Caco-2 (cell line): ENCODE data around the gene SLC13A5. TPM values are rescaled to one million over a fixed set of nuclear protein-coding genes. Genes with fewer than 3 reads are reported as not detected.
"Not testable (repeated sequence)": the region's sequence is repeated elsewhere in the genome, so short reads cannot be mapped to it uniquely, and the experiment has no call there.

Experiments used
- BruUV-seq: library from RNA; stranded (reverse); fragments of 400-500 nt; replicated peaks from 2 replicates; lab custom pipeline; 2021; lab: Mats Ljungman, UMichigan
- CTCF ChIA-PET: fragments of 300-600 bp; sonication (Branson Sonifier 250); formaldehyde crosslinking; loops from one replicate; lab custom pipeline; 2022; ENCODE audit warnings: antibody characterized with exemption; lab: Charles Lee
- POLR2A ChIA-PET: fragments of 300-600 bp; sonication (Branson Sonifier 250); formaldehyde crosslinking; loops from one replicate; lab custom pipeline; 2022; ENCODE audit warnings: antibody characterized with exemption; lab: Charles Lee
- DNase-seq, 2 experiments: peaks; one replicate each; pipeline versions ENCODE4 v3.0.0 to v3.0.0-alpha.2; 2020 to 2022
- H3K27me3 ChIP-seq: replicated peaks from 2 replicates; pipeline ENCODE4 v1.6.0; 2011; ENCODE audit warnings: low read length; ENCODE audit not compliant: control insufficient read depth, insufficient read depth
- H3K36me3 ChIP-seq: 2 replicates; pipeline ENCODE4 v1.5.1; 2011; ENCODE audit warnings: low read length; ENCODE audit not compliant: control insufficient read depth, insufficient read depth
- H3K4me1 ChIP-seq: fragments of 250-450 bp; sonication (Bioruptor Pico); 2 replicates; pipeline ENCODE4 v1.5.1; 2020; ENCODE audit warnings: mild to moderate bottlenecking
- H3K4me3 ChIP-seq: 2 replicates; pipeline ENCODE4 v1.5.1; 2011; ENCODE audit warnings: low read depth, mild to moderate bottlenecking, control low read depth, low read length
- H3K9me3 ChIP-seq: fragments of 250-450 bp; sonication (Bioruptor Pico); 2 replicates; pipeline ENCODE4 v1.5.1; 2020; ENCODE audit warnings: mild to moderate bottlenecking, moderate library complexity
- H3K27ac Mint-ChIP-seq: one replicate; pipeline ENCODE4 v1.8.0; 2022; ENCODE audit warnings: mixed read lengths; ENCODE audit not compliant: unreplicated experiment
- H3K27me3 Mint-ChIP-seq: one replicate; pipeline ENCODE4 v1.8.0; 2022; ENCODE audit warnings: mixed read lengths; ENCODE audit not compliant: insufficient read depth, unreplicated experiment
- H3K36me3 Mint-ChIP-seq: one replicate; pipeline ENCODE4 v1.8.0; 2022; ENCODE audit warnings: mild to moderate bottlenecking, mixed read lengths; ENCODE audit not compliant: insufficient read depth, unreplicated experiment
- H3K4me1 Mint-ChIP-seq: one replicate; pipeline ENCODE4 v1.8.0; 2022; ENCODE audit warnings: low read depth, mixed read lengths; ENCODE audit not compliant: unreplicated experiment
- H3K4me3 Mint-ChIP-seq: one replicate; pipeline ENCODE4 v1.8.0; 2022; ENCODE audit warnings: mild to moderate bottlenecking, moderate library complexity, mixed read lengths; ENCODE audit not compliant: unreplicated experiment
- H3K9me3 Mint-ChIP-seq: one replicate; pipeline ENCODE4 v1.8.0; 2022; ENCODE audit warnings: mixed read lengths; ENCODE audit not compliant: unreplicated experiment
- intact Hi-C: fragments of 100-400 bp; cut with micrococcal nuclease; formaldehyde crosslinking; loops from one replicate; pipeline ENCODE4 v1.10.0; 2022; ENCODE audit not compliant: unreplicated experiment
- total RNA-seq: library from RNA; stranded (reverse); gene quantifications from 2 replicates; pipeline ENCODE4 v1.2.3, GENCODE V29; 2022
- TF ChIP-seq, protein P1 (sequence below), 2 experiments: fragments of 200-600 bp in 1 of 2; IDR thresholded peaks; 1 replicate in 1 of 2; 2 replicates in 1 of 2; pipeline versions ENCODE4 v1.5.1 to v1.8.0; 2011 to 2022; ENCODE audit warnings: antibody characterized with exemption in 1 of 2, control low read depth in 1 of 2, inconsistent platforms in 1 of 2, low read depth in 1 of 2, low read length in 1 of 2, mild to moderate bottlenecking in 1 of 2, moderate library complexity in 1 of 2; ENCODE audit not compliant: insufficient read depth in 1 of 2, severe bottlenecking in 1 of 2, unreplicated experiment in 1 of 2

The SLC13A5 gene
- total RNA-seq, 1 experiment from 2014 or later = 0.11 TPM

- H3K9me3 ChIP-seq = no peaks in the 10 kb centered on the region
- H3K36me3 Mint-ChIP-seq = peaks cover 8% of the 10 kb centered on the region
- ChIA-PET CTCF (no interaction called here), POLR2A (no interaction called here)
- H3K9me3 Mint-ChIP-seq = no peaks in the 10 kb centered on the region
- TF ChIP-seq, protein P1, sequence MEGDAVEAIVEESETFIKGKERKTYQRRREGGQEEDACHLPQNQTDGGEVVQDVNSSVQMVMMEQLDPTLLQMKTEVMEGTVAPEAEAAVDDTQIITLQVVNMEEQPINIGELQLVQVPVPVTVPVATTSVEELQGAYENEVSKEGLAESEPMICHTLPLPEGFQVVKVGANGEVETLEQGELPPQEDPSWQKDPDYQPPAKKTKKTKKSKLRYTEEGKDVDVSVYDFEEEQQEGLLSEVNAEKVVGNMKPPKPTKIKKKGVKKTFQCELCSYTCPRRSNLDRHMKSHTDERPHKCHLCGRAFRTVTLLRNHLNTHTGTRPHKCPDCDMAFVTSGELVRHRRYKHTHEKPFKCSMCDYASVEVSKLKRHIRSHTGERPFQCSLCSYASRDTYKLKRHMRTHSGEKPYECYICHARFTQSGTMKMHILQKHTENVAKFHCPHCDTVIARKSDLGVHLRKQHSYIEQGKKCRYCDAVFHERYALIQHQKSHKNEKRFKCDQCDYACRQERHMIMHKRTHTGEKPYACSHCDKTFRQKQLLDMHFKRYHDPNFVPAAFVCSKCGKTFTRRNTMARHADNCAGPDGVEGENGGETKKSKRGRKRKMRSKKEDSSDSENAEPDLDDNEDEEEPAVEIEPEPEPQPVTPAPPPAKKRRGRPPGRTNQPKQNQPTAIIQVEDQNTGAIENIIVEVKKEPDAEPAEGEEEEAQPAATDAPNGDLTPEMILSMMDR (IDR thresholded peaks at IDR 0.05; ENCODE audit: insufficient read depth in 1 of 2, low read depth in 1 of 2, low read length in 1 of 2, severe bottlenecking in 1 of 2, unreplicated experiment in 1 of 2) = no peak
- no peaks in the 10 kb centered on the region for H3K27me3 Mint-ChIP-seq
- no peak overlapping the region for H3K27ac Mint-ChIP-seq
- no peak overlapping the region for H3K4me3 ChIP-seq
- H3K27me3 ChIP-seq = no peaks in the 10 kb centered on the region
- BruUV-seq = no TSS peak
- H3K4me1 Mint-ChIP-seq = no peaks in the 10 kb centered on the region
- H3K4me1 ChIP-seq = no peaks in the 10 kb centered on the region
- intact Hi-C loops = loop anchor here (10.0 kb wide), 1 partner anchor 344 kb away; no protein-coding TSS in a partner anchor
- no peak overlapping the region for H3K4me3 Mint-ChIP-seq
- no peak for DNase-seq
- no peaks in the 10 kb centered on the region for H3K36me3 ChIP-seq
These were observed 52.2 kb downstream of the SLC13A5 start for GRCh38 chr17:6660805-6661463.

- H3K4me1 Mint-ChIP-seq = no peaks in the 10 kb centered on the region
- POLR2A ChIA-PET = no interaction called here
- H3K27me3 Mint-ChIP-seq = no peaks in the 10 kb centered on the region
- TF ChIP-seq, protein P1 (IDR thresholded peaks at IDR 0.05; ENCODE audit: insufficient read depth in 1 of 2, low read depth in 1 of 2, low read length in 1 of 2, severe bottlenecking in 1 of 2, unreplicated experiment in 1 of 2) = no peak
- H3K27ac Mint-ChIP-seq = no peak overlapping the region
- intact Hi-C loops = loop anchor here (10.0 kb wide), 1 partner anchor 345 kb away; no protein-coding TSS in a partner anchor
- H3K9me3 ChIP-seq = no peaks in the 10 kb centered on the region
- H3K4me3 ChIP-seq = no peak overlapping the region
- H3K27me3 ChIP-seq = no peaks in the 10 kb centered on the region
- H3K4me3 Mint-ChIP-seq = no peak overlapping the region
- no peaks in the 10 kb centered on the region for H3K9me3 Mint-ChIP-seq
- H3K36me3 Mint-ChIP-seq = peaks cover 8% of the 10 kb centered on the region
- H3K4me1 ChIP-seq = no peaks in the 10 kb centered on the region
- BruUV-seq = no TSS peak
- H3K36me3 ChIP-seq = no peaks in the 10 kb centered on the region
- DNase-seq = no peak
- CTCF ChIA-PET = no interaction called here
These were observed 53.1 kb downstream of the SLC13A5 start for GRCh38 chr17:6660101-6660500.

DNA sequence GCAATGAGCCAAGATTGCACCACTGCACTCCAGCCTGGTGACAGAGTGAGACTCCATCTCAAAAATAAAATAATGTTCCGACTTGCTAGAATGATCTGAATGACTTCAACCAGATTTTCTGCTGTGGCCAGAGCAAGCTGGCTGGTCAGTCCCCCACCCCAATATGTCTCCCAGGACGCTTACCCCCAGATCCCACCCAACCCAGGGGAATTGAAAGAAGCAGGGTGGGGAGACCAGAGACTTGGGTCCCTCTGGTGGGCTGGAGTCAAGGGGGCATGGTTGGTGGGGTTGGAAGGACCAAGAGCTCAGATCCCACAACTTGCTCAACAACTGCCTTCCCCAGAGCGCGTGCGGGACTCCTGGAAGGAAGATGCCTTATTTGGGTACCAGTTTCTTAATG lies 54.8 kb downstream of the SLC13A5 start:
- BruUV-seq, H3K4me3 Mint-ChIP-seq, intact Hi-C loops, H3K9me3 Mint-ChIP-seq, H3K9me3 ChIP-seq, H3K4me1 ChIP-seq, H3K4me1 Mint-ChIP-seq, CTCF ChIA-PET, POLR2A ChIA-PET, H3K27me3 Mint-ChIP-seq, H3K36me3 ChIP-seq, H3K27me3 ChIP-seq, H3K27ac Mint-ChIP-seq, DNase-seq, H3K36me3 Mint-ChIP-seq, H3K4me3 ChIP-seq: not testable (repeated sequence)
